Uterus (tissue), 2 donors: ENCODE data around the gene SETD4.

Source experiments
- POLR2A ChIP-seq, 2 donors: fragments of 450-650 bp; IDR thresholded peaks; one replicate each; pipeline ENCODE4 v1.6.1; 2016; ENCODE audit warnings: antibody characterized with exemption in 2 of 2, mild to moderate bottlenecking in 1 of 2, moderate library complexity in 1 of 2
- TF ChIP-seq, protein P1 (sequence below), 4 experiments: fragments of 200-600 bp in 2 of 4; fragments of 450-650 bp in 2 of 4; sonication (generic) in 2 of 4; IDR thresholded peaks; one replicate each; pipeline ENCODE4 v1.5.1; 2016 to 2019; ENCODE audit warnings: antibody characterized with exemption in 4 of 4, mild to moderate bottlenecking in 2 of 4, moderate library complexity in 1 of 4

- TF ChIP-seq, protein P1, sequence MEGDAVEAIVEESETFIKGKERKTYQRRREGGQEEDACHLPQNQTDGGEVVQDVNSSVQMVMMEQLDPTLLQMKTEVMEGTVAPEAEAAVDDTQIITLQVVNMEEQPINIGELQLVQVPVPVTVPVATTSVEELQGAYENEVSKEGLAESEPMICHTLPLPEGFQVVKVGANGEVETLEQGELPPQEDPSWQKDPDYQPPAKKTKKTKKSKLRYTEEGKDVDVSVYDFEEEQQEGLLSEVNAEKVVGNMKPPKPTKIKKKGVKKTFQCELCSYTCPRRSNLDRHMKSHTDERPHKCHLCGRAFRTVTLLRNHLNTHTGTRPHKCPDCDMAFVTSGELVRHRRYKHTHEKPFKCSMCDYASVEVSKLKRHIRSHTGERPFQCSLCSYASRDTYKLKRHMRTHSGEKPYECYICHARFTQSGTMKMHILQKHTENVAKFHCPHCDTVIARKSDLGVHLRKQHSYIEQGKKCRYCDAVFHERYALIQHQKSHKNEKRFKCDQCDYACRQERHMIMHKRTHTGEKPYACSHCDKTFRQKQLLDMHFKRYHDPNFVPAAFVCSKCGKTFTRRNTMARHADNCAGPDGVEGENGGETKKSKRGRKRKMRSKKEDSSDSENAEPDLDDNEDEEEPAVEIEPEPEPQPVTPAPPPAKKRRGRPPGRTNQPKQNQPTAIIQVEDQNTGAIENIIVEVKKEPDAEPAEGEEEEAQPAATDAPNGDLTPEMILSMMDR (IDR thresholded peaks at IDR 0.05), result no peak
- TF ChIP-seq POLR2A (IDR thresholded peaks at IDR 0.05), result no peak
These were observed 32.4 kb upstream of the SETD4 start for GRCh38 chr21:36092681-36093080.
